AG10803 (cell line): Measurements from ENCODE around the gene DAGLA.

ENCODE experiments used
- DNase-seq: peaks from one replicate; pipeline ENCODE4 v3.0.0; 2010; ENCODE audit warnings: low read depth
- H3K4me3 ChIP-seq: 2 replicates; pipeline ENCODE4 v1.5.1; 2011; ENCODE audit warnings: mild to moderate bottlenecking, low read length, control low read depth
- TF ChIP-seq, protein P1 (sequence below): conservative IDR thresholded peaks from 2 replicates; pipeline ENCODE4 v1.5.1; 2011; ENCODE audit warnings: mild to moderate bottlenecking, low read length, control low read depth, inconsistent platforms

DAGLA gene

DNA sequence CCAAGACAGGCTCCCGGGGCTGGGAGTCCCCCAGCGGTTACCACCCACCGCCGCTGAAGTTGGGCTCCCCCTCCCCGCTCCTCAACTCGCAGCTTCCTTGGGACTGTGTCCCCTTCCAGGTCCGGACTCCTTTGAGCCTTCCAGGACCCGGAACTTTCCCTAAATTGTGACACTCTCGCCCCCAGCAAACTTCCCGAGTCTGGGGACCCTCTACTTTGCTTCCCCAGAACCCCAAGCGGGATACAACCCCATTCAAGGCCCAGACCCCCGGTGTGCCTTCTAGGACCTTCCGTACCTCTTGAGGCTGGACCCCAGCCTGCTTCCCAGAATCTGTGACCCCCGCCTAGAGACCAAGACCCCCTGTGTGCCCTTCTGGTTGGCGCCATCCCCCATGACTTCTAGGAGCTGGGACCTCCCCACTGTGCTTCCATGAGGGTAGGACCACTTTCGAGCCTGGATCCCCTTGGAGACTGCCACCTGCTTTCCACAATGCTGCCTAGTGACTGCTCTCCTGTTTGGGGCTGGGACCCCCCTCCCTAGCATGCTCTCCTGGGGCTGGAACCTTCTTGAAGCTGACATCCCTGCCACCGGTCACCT, 72.8 kb downstream of the DAGLA start:
- TF ChIP-seq, protein P1, sequence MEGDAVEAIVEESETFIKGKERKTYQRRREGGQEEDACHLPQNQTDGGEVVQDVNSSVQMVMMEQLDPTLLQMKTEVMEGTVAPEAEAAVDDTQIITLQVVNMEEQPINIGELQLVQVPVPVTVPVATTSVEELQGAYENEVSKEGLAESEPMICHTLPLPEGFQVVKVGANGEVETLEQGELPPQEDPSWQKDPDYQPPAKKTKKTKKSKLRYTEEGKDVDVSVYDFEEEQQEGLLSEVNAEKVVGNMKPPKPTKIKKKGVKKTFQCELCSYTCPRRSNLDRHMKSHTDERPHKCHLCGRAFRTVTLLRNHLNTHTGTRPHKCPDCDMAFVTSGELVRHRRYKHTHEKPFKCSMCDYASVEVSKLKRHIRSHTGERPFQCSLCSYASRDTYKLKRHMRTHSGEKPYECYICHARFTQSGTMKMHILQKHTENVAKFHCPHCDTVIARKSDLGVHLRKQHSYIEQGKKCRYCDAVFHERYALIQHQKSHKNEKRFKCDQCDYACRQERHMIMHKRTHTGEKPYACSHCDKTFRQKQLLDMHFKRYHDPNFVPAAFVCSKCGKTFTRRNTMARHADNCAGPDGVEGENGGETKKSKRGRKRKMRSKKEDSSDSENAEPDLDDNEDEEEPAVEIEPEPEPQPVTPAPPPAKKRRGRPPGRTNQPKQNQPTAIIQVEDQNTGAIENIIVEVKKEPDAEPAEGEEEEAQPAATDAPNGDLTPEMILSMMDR, result no peak
- H3K4me3 ChIP-seq, result peak overlapping the region; percentile 40

DNA sequence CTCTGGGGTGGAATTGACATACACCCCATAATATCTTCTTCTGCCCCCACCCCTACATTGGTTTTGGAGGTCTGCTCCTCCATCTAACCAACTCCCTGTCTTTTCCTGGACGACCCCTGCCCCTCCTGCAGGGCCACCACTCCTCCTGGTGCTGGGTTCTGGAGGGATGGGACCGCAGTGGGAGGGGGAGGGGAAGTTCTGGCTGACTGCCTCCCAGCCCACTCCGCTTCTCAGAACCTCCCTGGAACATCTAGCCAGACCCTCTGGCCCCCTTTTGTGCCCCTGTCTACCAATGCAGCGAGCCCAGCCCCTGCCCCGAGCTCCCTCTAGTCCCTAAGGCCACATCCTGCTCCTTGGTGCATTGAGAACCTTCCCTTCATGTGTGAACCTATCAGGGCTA, 73.5 kb downstream of the DAGLA start:
- no peak for DNase-seq
- H3K4me3 ChIP-seq, result no peak overlapping the region

More for the DNA sequence above, 72.8 kb downstream of the DAGLA start:
- DNase-seq, result no peak

DNA sequence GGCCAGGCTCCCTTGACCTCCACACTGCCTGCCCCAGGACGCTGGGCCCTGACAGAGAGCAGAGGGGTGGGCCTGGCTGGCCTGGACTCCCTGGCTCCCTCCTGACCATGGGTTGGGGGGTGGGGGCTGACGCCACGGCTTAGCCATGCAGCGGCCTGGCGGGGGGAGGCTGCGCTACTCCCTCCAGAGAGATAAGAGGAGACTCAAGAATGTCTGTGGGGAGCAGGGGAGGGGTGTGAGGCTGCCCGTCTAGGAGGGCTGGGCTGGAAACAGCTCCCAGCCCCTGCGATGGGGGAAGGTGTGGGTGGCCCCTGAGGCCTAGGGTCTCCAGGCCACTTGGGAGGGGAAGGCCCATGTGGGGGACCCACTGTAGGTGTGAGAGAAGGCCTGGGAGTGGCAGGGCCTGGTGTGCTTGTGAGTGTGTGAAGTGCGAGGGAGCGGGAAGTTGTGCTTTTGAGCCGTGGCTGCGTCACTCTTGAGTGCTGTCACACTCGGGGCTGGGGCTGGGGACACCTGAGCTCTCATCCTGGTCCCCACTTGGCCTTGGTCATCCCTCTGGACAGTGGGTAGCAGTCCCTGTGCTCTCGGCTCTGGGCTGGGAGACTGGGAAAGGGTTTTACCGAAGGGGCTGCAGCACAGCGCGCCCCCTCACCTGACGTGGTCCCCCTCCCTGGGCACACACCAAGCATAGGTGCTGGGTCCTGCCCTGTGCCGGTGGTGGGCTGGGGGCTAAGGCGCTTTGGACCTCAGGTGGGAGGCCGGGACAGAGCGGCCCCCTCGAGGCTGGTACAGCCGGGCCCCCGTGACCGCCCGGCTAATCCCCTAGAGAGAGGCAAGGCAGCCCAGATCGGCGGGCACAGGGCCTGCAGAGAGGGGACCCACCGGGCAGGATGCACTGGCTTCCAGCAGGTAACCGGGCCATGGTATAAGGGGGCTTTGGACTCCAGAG, 74.6 kb downstream of the DAGLA start:
- no peak overlapping the region for H3K4me3 ChIP-seq
- TF ChIP-seq, protein P1, result no peak
- DNase-seq, result no peak

More for the DNA sequence above, 73.5 kb downstream of the DAGLA start:
- TF ChIP-seq, protein P1, result no peak

DNA sequence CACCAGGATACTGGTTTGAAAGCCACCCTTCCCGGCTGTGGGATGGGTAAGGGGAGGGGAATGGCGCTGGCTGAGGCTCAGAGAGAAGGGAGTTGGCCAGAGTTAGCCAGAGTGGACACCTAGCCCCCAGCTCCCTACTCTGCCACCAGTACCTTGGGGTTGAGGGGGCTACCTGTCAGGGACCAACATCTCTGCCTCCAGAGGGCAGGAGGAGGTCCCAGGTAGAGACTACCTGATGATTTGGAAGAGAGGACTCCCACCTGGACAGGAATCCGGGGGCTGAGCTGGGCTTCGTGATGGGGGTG, 75.9 kb downstream of the DAGLA start:
- H3K4me3 ChIP-seq, result no peak overlapping the region
- TF ChIP-seq, protein P1, result no peak
- no peak for DNase-seq

DNA sequence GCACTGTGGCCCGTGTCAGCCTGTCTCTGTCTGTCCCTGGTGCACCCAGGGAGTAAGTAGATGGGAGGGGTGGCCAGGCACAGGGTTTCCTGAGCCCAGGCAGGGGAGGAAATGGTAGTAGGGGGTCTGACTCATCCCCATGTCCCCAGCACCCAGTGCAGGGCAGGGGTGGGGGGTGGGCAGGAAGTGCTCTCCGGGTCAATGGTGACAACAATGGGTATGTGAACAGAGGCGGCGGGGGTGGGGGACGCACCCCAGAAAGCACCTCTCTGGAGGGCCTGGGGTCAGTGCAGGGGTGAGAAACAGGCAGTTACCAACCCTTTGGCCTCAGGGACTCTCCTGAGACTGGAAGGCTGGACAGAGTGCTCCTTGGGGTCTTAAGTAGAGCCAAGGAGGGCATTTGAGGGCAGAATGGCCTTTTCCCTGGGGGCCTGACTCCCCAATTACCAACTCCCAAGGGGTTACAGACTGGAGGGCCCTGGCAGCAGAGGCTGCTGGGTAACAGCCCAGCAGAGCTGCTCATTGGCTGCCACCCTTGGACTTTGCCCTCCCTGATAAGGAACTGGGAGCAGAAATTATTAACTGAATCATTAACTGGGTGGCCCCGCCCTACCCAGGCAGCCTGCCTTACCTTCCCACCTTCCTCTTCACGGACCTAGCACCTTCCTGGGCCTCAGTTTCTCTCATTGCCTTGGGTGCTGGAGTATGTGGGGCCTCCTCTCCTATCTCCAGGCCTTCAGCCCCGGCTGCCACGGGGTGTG, 76.4 kb downstream of the DAGLA start:
- H3K4me3 ChIP-seq, result no peak overlapping the region
- no peak for DNase-seq
- TF ChIP-seq, protein P1, result no peak

DNA sequence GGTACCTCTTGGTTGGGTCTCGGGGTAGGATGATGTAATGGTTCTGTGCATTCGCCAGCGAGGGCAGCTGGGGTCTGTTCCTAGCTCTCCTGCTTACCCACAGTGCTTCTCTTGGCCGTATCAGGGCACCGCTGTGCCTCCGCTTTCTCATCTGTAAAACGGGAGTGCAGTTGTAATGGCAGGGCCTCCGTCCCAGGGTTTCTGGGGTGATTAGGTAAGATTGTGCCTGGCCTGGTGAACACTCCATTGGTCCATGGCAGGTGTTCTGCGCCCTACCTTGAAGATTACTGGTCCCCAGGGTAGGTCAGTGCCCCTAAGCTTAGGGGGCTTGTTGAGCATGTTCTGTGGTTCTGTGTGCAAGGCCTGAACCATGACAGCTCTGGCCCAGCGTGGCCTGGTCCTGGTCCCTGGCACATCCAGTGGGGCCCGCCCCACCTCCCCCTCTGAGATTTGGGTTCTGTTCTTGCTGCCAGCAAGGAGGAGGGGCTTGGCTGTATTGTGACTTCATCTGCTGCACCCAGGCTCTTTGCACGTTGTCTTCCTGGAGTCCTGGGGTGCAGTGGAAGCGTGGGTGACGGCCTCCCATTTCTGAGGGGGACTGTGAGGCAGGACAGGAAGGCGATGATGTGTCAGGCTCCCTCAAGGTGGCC, 77.1 kb downstream of the DAGLA start:
- DNase-seq, result no peak
- H3K4me3 ChIP-seq, result no peak overlapping the region
- TF ChIP-seq, protein P1, result no peak
